Globus pallidus (tissue), 1 donor: ENCODE measurements around the gene CPAMD8.

Experiments used
- DNase-seq: peaks from one replicate; pipeline ENCODE4 v3.0.0-alpha.2; 2015; ENCODE audit warnings: low spot score

CPAMD8 gene

DNA sequence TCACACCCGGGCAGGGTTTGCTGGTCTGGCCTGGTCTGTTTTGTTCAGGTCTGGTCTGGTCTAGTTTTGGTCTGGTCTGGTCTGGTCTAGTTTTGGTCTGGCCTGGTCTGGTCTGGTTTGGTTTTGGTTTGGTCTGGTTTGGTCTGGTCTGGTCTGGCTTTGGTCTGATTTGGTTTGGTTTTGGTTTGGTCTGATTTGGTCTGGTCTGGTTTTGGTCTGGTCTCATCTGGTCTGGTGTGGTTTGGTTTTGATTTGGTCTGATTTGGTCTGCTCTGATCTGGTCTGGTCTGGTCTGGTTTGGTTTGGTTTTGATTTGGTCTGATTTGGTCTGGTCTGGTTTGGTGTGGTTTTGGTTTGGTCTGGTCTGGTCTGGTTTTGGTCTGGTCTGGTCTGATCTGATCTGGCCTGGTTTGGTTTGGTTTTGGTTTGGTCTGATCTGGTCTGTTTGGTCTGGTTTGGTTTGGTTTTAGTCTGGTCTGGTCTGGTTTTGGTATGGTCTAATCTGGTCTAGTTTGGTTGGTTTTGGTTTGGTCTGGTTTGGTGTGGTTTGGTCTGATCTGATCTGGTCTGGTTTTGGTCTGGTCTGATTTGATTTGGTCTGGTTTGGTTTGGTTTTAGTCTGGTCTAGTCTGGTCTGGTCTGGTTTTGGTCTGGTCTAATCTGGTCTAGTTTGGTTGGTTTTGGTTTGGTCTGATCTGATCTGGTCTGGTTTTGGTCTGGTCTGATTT lies 152.2 kb downstream of the CPAMD8 start:
- no peak for DNase-seq

- no peak for DNase-seq
Observed at GRCh38 chr19:16873594-16873993, 153.0 kb downstream of the CPAMD8 start.

DNA sequence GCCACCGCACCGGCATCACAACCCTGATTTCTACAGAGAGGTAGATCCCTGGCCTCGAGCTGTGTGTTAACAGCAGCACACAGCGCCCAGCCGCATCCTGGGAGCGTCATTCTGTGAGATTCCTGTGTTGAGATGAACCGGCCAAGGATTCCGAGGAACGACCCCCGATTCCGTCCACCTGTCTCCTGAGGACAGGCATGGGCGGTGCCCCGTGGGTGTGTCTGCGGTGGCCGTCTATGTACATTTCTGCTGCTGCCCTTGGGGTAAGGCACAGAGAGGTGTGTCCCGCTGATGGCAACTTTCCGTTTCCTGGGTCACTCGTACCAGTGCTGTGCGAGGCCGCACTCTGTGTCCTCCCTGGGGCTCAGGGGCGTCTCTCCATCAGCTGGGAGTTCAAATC lies 153.9 kb downstream of the CPAMD8 start:
- no peak for DNase-seq

GRCh38 chr19:16871871-16872270 lies 154.7 kb downstream of the CPAMD8 start:
- DNase-seq: no peak

- no peak for DNase-seq
Observed at GRCh38 chr19:16869331-16869972, 157.2 kb downstream of the CPAMD8 start.

GRCh38 chr19:16868423-16869130 lies 158.0 kb downstream of the CPAMD8 start:
- no peak for DNase-seq

GRCh38 chr19:16867211-16867610 lies 159.4 kb downstream of the CPAMD8 start:
- no peak for DNase-seq

GRCh38 chr19:16862826-16863415 lies 163.7 kb downstream of the CPAMD8 start:
- DNase-seq: no peak

DNA sequence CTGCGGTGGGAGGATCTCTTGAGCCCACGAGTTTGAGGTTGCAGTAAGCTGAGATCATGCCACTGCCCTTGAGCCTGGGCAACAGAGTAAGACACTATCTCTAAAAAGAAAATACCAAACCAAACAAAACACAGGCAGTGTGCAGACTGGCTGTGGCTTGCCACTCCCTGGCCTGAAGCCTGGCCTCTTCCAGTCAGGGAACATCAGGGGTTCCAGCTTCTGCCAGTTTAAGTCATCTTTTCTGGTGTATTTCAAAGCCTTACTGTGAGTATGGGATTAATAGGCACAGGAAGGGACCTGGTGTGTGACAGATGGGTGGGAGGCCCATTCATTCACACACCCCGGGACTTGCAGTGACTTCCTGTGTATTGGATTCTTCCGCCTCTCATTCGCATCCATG lies 164.8 kb downstream of the CPAMD8 start:
- no peak for DNase-seq

GRCh38 chr19:16861011-16861410 lies 165.6 kb downstream of the CPAMD8 start:
- no peak for DNase-seq

- no peak for DNase-seq
Observed at GRCh38 chr19:16860118-16860517, 166.5 kb downstream of the CPAMD8 start.

DNA sequence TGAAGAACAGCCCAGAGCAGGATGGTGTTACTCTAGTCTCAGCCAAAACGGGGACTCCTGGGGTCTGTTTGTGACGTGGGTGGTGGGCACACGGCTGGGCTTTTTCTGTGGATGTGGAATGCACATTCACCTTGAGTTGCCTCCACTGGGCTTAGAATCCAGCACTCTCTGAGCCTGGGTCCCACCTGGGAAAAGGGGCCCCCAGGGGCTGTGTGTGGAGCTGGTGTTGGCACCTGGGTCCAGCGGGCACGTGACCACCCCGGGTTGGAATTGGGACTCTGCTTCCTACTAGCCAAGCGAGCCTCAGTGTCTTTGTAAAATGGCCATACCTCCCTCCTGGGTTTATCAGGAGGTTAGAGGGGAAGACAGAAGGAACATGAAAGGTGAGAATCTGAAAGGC lies 167.0 kb downstream of the CPAMD8 start:
- DNase-seq: no peak

DNA sequence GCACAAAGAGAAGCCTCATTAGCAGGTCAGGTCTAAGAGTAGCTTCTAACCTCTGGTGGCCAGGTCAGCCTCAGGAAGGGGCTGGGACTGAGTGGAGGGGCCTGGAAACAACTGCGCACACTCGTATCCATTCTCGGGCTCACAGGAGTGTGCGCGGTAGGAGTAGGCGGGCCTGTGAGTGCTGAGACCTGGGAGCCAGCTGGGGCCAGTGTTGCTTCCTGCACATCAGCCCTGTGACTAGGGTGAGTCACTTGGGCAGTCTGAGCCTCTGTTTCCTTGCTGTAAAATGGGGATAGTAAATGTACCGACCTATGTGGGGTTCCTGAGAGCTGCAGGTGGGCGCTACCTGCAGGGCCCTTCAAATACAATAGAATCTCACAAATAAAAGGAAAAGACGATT lies 170.5 kb downstream of the CPAMD8 start:
- DNase-seq: no peak

DNA sequence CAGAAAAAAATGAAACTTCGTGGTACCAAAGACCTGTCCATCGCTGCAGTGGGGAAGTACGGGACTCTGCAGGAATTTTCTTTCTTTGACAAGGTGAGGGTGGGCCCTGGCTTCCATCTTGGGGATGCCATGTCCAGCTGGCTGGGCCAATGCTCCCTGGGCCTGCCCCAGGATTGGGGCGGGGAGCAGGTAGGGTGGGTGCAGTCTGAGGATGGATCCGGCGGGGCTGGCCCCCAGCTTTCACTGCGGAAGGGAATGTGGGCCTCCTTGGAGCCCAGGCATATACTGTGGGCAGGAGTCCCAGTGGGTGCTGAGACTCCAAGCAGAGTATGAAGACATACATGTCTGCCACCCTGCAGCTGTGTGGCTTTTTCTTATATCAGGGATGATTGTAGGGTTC lies 173.5 kb downstream of the CPAMD8 start:
- no peak for DNase-seq

DNA sequence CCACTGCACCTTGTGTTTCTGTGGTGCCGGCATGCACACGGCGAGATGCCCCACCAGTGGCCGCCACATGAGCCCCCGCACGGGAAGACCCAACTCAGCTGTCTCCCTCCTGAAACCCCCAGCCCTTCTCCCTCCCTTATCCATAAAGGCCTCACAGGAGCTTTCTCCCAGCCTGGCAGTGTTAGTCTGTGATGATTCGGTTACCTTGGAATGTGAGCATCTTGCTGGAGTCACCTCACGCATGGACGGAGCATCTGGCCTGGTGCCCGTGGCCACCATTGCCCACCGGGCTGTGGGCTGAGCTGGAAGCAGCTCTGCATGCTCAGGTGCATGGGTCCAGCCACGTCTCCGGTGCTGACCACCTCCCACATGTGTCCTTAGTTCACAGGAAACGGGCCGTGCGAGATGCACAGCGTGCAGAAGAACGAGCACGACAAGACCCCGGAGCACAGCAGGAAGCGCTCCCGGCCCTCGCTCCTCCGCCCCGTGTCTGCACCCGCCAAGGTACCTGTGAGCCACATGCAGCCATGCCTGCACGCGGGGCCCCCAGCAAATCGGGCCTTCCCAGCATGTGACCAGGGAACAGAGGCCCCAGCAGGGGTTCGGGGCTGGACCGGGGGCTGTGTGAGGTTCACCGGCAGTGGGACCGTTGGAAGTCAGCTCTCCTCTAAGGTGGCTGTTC lies 175.4 kb downstream of the CPAMD8 start:
- no peak for DNase-seq

DNA sequence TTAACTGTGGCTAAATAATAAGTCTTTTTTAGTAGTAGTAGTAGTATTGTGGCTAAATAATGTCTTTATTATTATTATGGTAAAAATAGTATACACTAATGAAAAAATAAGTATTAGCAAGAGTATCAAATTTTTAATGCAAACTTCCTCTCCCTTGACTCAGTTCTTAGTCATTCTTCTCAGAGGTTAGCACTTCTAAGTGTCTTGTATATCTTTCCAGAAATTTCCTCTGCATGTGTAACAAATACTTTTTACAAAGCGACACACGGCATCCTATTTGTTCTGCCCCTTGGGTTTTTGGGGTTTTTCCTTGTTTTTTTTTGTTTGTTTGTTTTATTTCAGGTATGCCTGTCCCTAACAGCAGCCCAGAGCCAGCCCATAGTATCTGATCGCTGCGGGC lies 176.5 kb downstream of the CPAMD8 start:
- DNase-seq: no peak

DNA sequence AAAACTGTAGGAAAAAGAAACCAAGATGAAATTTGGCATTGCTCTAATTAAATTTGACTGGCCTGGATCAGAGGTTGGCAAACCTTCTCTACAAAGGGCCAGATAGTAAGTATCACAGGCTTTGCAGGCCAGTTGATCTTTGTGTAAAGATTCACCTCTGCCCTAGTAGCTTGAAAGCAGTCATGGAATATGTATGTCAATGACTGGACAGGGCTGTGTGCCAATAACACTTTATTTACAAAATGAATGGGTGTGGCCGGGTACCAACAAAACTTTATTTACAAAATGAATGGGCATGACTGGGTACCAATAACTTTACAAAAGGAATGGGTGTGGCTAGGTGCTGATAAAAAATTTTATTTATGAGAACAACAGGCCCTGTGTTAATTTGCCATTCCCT lies 177.4 kb downstream of the CPAMD8 start:
- DNase-seq: no peak

- no peak for DNase-seq
Observed at GRCh38 chr19:16847430-16847829, 179.2 kb downstream of the CPAMD8 start.

DNA sequence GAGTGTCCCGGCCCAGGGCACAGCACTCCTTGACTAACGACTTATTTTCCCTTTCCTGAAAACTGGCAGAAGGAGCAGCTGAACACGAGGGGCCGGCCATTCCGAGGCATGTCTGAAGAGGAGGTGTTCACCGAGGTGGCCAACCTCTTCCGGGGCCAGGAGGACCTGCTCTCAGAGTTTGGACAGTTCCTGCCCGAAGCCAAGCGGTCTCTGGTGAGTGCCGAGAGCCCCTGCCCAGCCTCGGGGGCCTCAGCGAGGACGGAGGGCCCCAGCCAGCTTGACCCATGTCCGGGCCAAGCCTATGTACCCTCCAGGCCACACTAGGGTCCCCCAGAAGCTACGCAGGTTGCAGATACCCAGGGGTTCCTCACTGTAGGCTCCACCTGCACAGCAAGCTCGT lies 179.7 kb downstream of the CPAMD8 start:
- no peak for DNase-seq
